ENCODE results near the gene KCNK17.

Gene KCNK17

DNA sequence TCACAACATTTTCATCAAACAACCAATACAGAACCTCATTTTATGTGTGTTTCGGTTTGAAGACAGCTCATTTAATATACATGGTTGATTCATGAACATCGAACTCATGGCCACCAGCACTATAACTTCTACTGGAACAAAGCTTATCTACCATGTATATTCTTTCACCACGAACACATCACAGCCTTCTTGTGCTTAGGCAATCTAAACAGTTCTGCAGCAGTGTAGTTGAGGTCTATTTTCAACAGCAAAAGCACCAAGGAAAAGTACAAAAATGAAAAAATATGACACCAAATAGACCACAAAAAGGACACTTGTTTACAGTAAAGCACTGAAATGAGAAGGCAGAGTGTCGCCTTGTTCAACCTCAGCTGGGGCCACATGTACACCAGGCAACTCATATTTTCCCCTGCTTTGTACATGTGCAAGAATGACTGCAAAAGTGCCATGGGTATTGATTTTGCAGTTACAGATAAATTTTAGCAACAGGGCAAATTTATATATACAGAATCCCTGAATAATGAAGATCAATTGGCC lies 59.2 kb downstream of the KCNK17 start:
- no peaks in the 10 kb centered on the region for H3K9me3 ChIP-seq (ENCODE audit: insufficient read depth, low read length)
- no peak overlapping the region for H3K4me2 ChIP-seq (ENCODE audit: low read depth, low read length, poor library complexity, severe bottlenecking)
- H3K9me2 ChIP-seq (replicated peaks; ENCODE audit: insufficient read depth, low read length): no peaks in the 10 kb centered on the region
- H3K36me3 ChIP-seq (ENCODE audit: low read length): no peaks in the 10 kb centered on the region
- H3K79me2 ChIP-seq (ENCODE audit: insufficient read depth, low read length): no peaks in the 10 kb centered on the region
- no peaks in the 10 kb centered on the region for H3F3A ChIP-seq (ENCODE audit: insufficient read depth)
- TF ChIP-seq EZH2phosphoT487 (conservative IDR thresholded peaks at IDR 0.05; ENCODE audit: low read length) (no peak), CTCF (IDR thresholded peaks at IDR 0.05; ENCODE audit: insufficient read depth, low read length, poor library complexity, severe bottlenecking) (no peak)
- H4K20me1 ChIP-seq (ENCODE audit: low read depth, low read length): no peaks in the 10 kb centered on the region
- H3K27ac ChIP-seq (ENCODE audit: low read depth, low read length): no peak overlapping the region
- no peak overlapping the region for H2AFZ ChIP-seq (ENCODE audit: low read depth, low read length, severe bottlenecking)
- H3K9ac ChIP-seq (ENCODE audit: low read length): no peak overlapping the region
- H3K4me3 ChIP-seq (ENCODE audit: insufficient read depth, low read length, poor library complexity, severe bottlenecking): no peak overlapping the region
- no peaks in the 10 kb centered on the region for H3K27me3 ChIP-seq (ENCODE audit: low read length)

DNA sequence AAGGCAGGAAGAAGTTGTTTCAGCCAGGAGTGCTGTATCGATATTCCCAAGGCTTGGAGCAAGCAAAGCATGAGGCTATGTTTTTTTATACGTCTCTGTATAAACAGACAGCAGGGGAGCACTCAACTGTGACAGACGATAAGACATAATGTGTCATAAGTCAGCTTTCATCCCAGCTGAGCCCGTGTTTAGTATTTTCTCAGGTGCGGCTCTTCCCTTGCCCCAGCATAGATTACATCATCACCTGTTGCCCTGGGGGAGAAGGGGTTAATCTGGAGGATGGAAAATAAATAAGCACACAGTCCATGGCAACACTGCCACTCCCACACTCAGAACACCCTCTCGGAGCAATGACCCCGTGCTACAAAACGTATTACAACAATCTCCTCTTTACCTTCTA lies 62.8 kb downstream of the KCNK17 start:
- no peaks in the 10 kb centered on the region for H3K9me2 ChIP-seq (replicated peaks; ENCODE audit: insufficient read depth, low read length)
- H3K9me3 ChIP-seq (ENCODE audit: insufficient read depth, low read length): no peaks in the 10 kb centered on the region
- no peak overlapping the region for H3K9ac ChIP-seq (ENCODE audit: low read length)
- H3K4me3 ChIP-seq (ENCODE audit: insufficient read depth, low read length, poor library complexity, severe bottlenecking): no peak overlapping the region
- no peaks in the 10 kb centered on the region for H4K20me1 ChIP-seq (ENCODE audit: low read depth, low read length)
- no peaks in the 10 kb centered on the region for H3K27me3 ChIP-seq (ENCODE audit: low read length)
- TF ChIP-seq CTCF (IDR thresholded peaks at IDR 0.05; ENCODE audit: insufficient read depth, low read length, poor library complexity, severe bottlenecking): no peak
- no peak for TF ChIP-seq EZH2phosphoT487 (conservative IDR thresholded peaks at IDR 0.05; ENCODE audit: low read length)
- no peaks in the 10 kb centered on the region for H3K36me3 ChIP-seq (ENCODE audit: low read length)
- no peak overlapping the region for H3K27ac ChIP-seq (ENCODE audit: low read depth, low read length)
- H3F3A ChIP-seq (ENCODE audit: insufficient read depth): no peaks in the 10 kb centered on the region
- H3K4me2 ChIP-seq (ENCODE audit: low read depth, low read length, poor library complexity, severe bottlenecking): no peak overlapping the region
- no peak overlapping the region for H2AFZ ChIP-seq (ENCODE audit: low read depth, low read length, severe bottlenecking)
- H3K79me2 ChIP-seq (ENCODE audit: insufficient read depth, low read length): no peaks in the 10 kb centered on the region

- no peak overlapping the region for H3K27ac ChIP-seq (ENCODE audit: low read depth, low read length)
- no peaks in the 10 kb centered on the region for H3K9me2 ChIP-seq (replicated peaks; ENCODE audit: insufficient read depth, low read length)
- H4K20me1 ChIP-seq (ENCODE audit: low read depth, low read length): no peaks in the 10 kb centered on the region
- TF ChIP-seq CTCF (IDR thresholded peaks at IDR 0.05; ENCODE audit: insufficient read depth, low read length, poor library complexity, severe bottlenecking): no peak
- no peak for TF ChIP-seq EZH2phosphoT487 (conservative IDR thresholded peaks at IDR 0.05; ENCODE audit: low read length)
- no peaks in the 10 kb centered on the region for H3K79me2 ChIP-seq (ENCODE audit: insufficient read depth, low read length)
- no peaks in the 10 kb centered on the region for H3K36me3 ChIP-seq (ENCODE audit: low read length)
- H2AFZ ChIP-seq (ENCODE audit: low read depth, low read length, severe bottlenecking): no peak overlapping the region
- H3K4me2 ChIP-seq (ENCODE audit: low read depth, low read length, poor library complexity, severe bottlenecking): no peak overlapping the region
- H3F3A ChIP-seq (ENCODE audit: insufficient read depth): no peaks in the 10 kb centered on the region
- H3K27me3 ChIP-seq (ENCODE audit: low read length): no peaks in the 10 kb centered on the region
- H3K4me3 ChIP-seq (ENCODE audit: insufficient read depth, low read length, poor library complexity, severe bottlenecking): no peak overlapping the region
- no peak overlapping the region for H3K9ac ChIP-seq (ENCODE audit: low read length)
- H3K9me3 ChIP-seq (ENCODE audit: insufficient read depth, low read length): no peaks in the 10 kb centered on the region
Measured at GRCh38 chr6:39250507-39250906, 63.7 kb downstream of the KCNK17 start.
